Type B pancreatic cell (in vitro differentiated cells): Measurements from ENCODE around the gene NFKBIE. TPM values are rescaled to one million over a fixed set of nuclear protein-coding genes. Genes with fewer than 3 reads are reported as not detected.
"Not testable (repeated sequence)": the region's sequence is repeated elsewhere in the genome, so short reads cannot be mapped to it uniquely, and the experiment has no call there.

Source experiments
- DNase-seq: peaks from one replicate; pipeline ENCODE4 v3.0.0; 2021; ENCODE audit warnings: mixed read lengths; ENCODE audit not compliant: unreplicated experiment; ENCODE audit errors: extremely low spot score
- H3K27ac Mint-ChIP-seq: 2 replicates; pipeline ENCODE4 v1.8.0; 2021; ENCODE audit warnings: mild to moderate bottlenecking, mixed read lengths
- H3K27me3 Mint-ChIP-seq: 2 replicates; pipeline ENCODE4 v1.8.0; 2021; ENCODE audit warnings: mixed read lengths
- H3K36me3 Mint-ChIP-seq: 2 replicates; pipeline ENCODE4 v1.8.0; 2021; ENCODE audit warnings: mixed read lengths
- H3K4me1 Mint-ChIP-seq: one replicate; pipeline ENCODE4 v1.8.0; 2021; ENCODE audit warnings: mixed read lengths; ENCODE audit not compliant: unreplicated experiment
- H3K4me3 Mint-ChIP-seq: 2 replicates; pipeline ENCODE4 v1.8.0; 2021; ENCODE audit warnings: mild to moderate bottlenecking, mixed read lengths
- H3K9me3 Mint-ChIP-seq: 2 replicates; pipeline ENCODE4 v1.8.0; 2021; ENCODE audit warnings: mixed read lengths
- long read RNA-seq: library from polyadenylated mRNA; unstranded; transcript quantifications from one replicate; pipeline ENCODE4 v2.0.0, GENCODE V29; 2020
- total RNA-seq: library from RNA; stranded (reverse); gene quantifications from 2 replicates; pipeline ENCODE4 v1.2.1, GENCODE V29; 2021; ENCODE audit warnings: low replicate concordance
- TF ChIP-seq, protein P1 (sequence below): fragments of 200-600 bp; sonication (generic); conservative IDR thresholded peaks from 2 replicates; pipeline ENCODE4 v1.5.0; 2021; ENCODE audit warnings: antibody characterized with exemption, mild to moderate bottlenecking

NFKBIE gene, protein sequence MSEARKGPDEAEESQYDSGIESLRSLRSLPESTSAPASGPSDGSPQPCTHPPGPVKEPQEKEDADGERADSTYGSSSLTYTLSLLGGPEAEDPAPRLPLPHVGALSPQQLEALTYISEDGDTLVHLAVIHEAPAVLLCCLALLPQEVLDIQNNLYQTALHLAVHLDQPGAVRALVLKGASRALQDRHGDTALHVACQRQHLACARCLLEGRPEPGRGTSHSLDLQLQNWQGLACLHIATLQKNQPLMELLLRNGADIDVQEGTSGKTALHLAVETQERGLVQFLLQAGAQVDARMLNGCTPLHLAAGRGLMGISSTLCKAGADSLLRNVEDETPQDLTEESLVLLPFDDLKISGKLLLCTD
- 9.2 and 10.7 TPM in 2 replicates for total RNA-seq
- long read RNA-seq, result 0 reads

DNA sequence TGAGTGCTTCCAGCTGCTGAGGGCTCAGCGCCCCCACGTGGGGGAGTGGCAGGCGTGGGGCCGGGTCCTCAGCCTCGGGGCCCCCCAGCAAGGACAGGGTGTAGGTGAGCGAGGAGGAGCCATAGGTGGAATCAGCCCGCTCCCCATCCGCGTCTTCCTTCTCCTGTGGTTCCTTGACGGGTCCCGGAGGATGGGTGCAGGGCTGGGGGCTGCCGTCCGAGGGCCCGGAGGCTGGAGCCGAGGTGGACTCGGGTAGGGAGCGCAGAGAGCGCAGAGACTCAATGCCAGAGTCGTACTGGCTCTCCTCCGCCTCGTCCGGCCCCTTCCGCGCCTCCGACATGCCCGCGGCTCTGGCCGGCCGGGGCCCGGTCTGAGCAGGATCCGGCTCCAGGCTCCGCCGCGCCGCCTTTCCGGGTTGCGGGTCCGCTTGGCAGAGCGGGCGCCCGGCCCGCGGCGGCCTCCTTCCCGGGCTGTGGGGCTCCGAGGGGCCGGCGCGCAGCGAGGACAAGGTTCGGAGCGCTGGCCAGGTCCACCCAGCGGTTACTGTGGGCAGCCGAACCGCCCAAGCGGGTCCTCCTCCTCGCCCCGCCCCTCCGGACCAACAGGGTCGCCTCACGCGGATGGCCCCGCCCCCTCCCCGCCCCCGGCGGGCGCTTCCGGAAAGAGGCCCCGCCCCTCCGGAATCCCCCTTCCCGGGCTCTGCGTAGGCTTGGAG, at the start of gene NFKBIE:
NFKBIE (minus strand) TSS at position 545 of the 715 bp plus-strand sequence; CDS start at position 340, 205 bp downstream.
- TF ChIP-seq, protein P1, sequence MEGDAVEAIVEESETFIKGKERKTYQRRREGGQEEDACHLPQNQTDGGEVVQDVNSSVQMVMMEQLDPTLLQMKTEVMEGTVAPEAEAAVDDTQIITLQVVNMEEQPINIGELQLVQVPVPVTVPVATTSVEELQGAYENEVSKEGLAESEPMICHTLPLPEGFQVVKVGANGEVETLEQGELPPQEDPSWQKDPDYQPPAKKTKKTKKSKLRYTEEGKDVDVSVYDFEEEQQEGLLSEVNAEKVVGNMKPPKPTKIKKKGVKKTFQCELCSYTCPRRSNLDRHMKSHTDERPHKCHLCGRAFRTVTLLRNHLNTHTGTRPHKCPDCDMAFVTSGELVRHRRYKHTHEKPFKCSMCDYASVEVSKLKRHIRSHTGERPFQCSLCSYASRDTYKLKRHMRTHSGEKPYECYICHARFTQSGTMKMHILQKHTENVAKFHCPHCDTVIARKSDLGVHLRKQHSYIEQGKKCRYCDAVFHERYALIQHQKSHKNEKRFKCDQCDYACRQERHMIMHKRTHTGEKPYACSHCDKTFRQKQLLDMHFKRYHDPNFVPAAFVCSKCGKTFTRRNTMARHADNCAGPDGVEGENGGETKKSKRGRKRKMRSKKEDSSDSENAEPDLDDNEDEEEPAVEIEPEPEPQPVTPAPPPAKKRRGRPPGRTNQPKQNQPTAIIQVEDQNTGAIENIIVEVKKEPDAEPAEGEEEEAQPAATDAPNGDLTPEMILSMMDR, result peak; percentile 26
- Mint-ChIP-seq H3K27ac (peak within 1 kb of the TSS; percentile 87), H3K4me1 (peaks cover 23% of the 10 kb centered on the region), H3K36me3 (no peaks in the 10 kb centered on the region), H3K9me3 (no peaks in the 10 kb centered on the region), H3K27me3 (peaks cover 27% of the 10 kb centered on the region), H3K4me3 (peak within 1 kb of the TSS; percentile 93)
- peak; percentile 94 for DNase-seq

DNA sequence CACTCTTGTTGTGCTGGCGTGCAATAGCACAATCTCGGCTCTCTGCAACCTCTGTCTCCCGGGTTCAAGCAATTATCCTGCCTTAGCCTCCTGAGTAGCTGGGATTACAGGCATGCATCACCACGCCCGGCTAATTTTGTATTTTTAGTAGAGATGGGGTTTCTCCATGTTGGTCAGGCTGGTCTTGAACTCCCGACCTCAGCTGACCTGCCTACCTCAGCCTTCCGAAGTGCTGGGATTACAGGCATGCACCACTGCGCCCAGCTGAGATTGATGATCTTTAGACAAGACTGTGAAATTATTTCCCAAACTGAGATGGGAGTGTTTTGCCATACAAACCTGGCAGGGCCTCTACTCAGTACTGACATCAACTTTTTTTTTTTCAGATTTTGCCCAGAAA, 49.3 kb upstream of the NFKBIE start:
- not testable (repeated sequence) for H3K9me3 Mint-ChIP-seq, H3K4me3 Mint-ChIP-seq, DNase-seq, H3K4me1 Mint-ChIP-seq, H3K27ac Mint-ChIP-seq
- Mint-ChIP-seq H3K36me3 (peaks cover 10% of the 10 kb centered on the region), H3K27me3 (peaks cover 26% of the 10 kb centered on the region)

DNA sequence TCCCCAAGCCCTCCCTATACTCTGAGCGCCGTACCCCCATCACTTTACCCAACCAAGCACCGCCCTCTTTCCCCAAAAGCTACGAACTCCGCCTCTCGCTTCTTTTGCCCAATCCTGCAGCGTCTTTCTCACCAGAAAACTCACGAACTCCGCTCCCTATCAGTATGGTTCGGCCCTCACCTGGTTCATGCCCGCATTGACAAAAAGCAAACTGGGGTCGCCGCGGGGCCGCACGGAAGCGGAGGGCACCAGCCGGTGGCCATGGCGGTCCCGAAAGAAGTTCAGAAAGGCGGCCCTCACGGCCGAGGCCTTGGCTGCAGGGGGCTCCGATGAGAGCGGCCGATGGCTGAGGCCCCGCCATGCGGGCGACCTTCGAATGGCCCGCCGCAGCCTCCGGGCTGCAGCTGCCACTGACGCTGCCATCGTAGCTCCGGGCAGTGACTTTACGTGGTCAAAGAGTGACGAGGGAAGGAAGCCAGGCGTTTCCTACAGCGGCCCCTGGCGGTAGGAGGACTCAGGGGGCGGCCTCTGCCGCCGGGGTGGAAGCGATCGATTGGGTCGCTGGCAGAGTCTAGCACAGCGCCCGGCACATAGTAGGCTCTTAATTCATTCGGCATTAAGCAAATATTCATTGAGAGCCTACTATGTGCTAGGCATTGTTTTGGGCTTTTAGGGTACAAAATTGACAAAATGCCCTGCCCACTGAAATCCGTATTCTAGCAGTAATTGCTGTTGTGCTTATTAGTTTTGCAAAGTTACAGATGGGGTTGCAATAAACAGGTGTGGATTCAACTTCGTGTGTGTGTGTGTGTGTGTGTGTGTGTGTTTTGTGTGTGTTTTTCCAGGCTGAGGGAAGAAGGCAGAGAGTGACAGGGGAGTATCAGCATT, 47.8 kb upstream of the NFKBIE start, which contains the start of gene AARS2:
AARS2 (minus strand) TSS at position 447 of the 888 bp plus-strand sequence; CDS start at position 423, 24 bp downstream.
- peak within 1 kb of the TSS; percentile 92 for H3K27ac Mint-ChIP-seq
- DNase-seq, result peak; percentile 93
- no peaks in the 10 kb centered on the region for H3K9me3 Mint-ChIP-seq
- H3K36me3 Mint-ChIP-seq, result peaks cover 12% of the 10 kb centered on the region
- TF ChIP-seq, protein P1, result peak; percentile 99
- H3K4me1 Mint-ChIP-seq, result peaks cover 9% of the 10 kb centered on the region
- peak within 1 kb of the TSS; percentile 94 for H3K4me3 Mint-ChIP-seq
- H3K27me3 Mint-ChIP-seq, result peaks cover 11% of the 10 kb centered on the region

DNA sequence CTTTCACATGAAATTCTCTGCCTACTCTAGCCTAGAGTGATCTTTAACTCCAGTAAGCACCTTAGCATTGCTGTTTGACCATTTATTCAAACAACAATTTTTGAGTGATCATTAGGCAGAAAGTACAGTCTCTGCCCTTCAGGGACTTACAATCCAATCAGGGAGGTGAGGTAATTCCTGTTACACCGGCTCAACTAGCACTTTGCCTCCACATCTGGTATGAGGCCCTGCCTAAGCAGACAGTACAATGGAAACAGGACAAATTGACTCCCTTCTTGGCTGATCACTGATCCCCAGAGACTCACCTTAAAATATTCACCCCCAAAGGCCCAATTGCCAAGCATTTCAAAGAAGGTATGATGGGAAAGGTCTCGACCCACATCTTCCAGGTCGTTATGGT, 46.4 kb upstream of the NFKBIE start:
- peak overlapping the region; percentile 94 for H3K4me3 Mint-ChIP-seq
- peaks cover 9% of the 10 kb centered on the region for H3K4me1 Mint-ChIP-seq
- TF ChIP-seq, protein P1, result no peak
- H3K36me3 Mint-ChIP-seq, result peaks cover 16% of the 10 kb centered on the region
- no peak for DNase-seq
- H3K27ac Mint-ChIP-seq, result peak overlapping the region; percentile 92
- H3K27me3 Mint-ChIP-seq, result peaks cover 3% of the 10 kb centered on the region
- no peaks in the 10 kb centered on the region for H3K9me3 Mint-ChIP-seq

DNA sequence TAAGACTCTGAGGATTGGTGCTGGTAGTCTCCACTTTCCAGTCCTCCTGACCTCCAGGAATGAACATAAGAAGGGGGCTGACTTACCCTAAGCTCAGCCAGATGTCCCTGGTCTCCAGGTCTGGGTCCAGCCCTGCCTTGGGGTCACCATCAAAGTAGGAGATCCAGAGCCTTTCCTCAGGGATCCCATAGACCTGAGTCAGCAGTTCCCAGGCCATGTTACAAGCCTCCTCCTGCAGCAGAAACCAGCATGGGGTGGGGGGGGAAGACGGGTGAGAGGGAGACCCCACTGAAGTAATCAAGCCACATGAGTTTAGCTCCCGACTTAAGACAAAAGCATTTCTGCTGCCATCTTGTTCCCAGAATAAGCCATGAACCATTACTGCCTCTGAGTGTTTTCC, 46.0 kb upstream of the NFKBIE start:
- Mint-ChIP-seq H3K27ac (peak overlapping the region; percentile 92), H3K27me3 (peaks cover 3% of the 10 kb centered on the region)

More for the DNA sequence above, 46.0 kb upstream of the NFKBIE start:
- no peaks in the 10 kb centered on the region for H3K9me3 Mint-ChIP-seq
- H3K4me1 Mint-ChIP-seq, result peaks cover 9% of the 10 kb centered on the region
- peak overlapping the region; percentile 94 for H3K4me3 Mint-ChIP-seq
- peaks cover 16% of the 10 kb centered on the region for H3K36me3 Mint-ChIP-seq
- no peak for DNase-seq
- TF ChIP-seq, protein P1, result no peak
